Prostate gland (tissue), 2 donors: ENCODE results near the gene SKAP1.
"Not testable (repeated sequence)": the region's sequence is repeated elsewhere in the genome, so short reads cannot be mapped to it uniquely, and the experiment has no call there.

Experiments
- POLR2A ChIP-seq: fragments of 450-650 bp; IDR thresholded peaks from one replicate; pipeline ENCODE4 v1.6.1; 2016; ENCODE audit warnings: antibody characterized with exemption, mild to moderate bottlenecking
- POLR2AphosphoS5 ChIP-seq: sonication (generic); formaldehyde crosslinking; IDR thresholded peaks from one replicate; pipeline ENCODE4 v1.6.1; 2017; ENCODE audit warnings: antibody characterized with exemption
- TF ChIP-seq, protein P1 (sequence below), 4 experiments: fragments of 200-600 bp in 2 of 4; fragments of 450-650 bp in 2 of 4; sonication (generic) in 2 of 4; IDR thresholded peaks; 1 replicate in 3 of 4; 2 replicates in 1 of 4; pipeline ENCODE4 v1.5.1; 2016 to 2019; ENCODE audit warnings: antibody characterized with exemption in 4 of 4, mild to moderate bottlenecking in 2 of 4, moderate library complexity in 2 of 4

DNA sequence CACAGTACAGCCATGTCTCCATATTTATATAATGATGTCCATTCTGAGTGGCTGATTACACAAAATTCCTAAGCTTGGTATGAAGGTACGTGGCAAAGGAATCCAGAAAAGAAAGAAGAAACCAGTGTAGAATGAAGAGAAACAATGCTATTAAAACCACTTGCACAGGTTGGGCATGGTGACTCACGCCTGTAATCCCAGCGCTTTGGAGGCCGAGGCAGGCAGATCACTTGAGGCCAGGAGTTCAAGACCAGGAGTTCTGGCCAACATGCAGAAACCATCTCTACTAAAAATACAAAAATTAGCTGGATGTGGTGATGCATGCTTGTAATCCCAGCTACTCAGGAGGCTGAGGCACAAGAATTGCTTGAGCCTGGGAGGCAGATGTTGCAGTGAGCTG is 223.0 kb downstream of the SKAP1 start:
- TF ChIP-seq, protein P1, sequence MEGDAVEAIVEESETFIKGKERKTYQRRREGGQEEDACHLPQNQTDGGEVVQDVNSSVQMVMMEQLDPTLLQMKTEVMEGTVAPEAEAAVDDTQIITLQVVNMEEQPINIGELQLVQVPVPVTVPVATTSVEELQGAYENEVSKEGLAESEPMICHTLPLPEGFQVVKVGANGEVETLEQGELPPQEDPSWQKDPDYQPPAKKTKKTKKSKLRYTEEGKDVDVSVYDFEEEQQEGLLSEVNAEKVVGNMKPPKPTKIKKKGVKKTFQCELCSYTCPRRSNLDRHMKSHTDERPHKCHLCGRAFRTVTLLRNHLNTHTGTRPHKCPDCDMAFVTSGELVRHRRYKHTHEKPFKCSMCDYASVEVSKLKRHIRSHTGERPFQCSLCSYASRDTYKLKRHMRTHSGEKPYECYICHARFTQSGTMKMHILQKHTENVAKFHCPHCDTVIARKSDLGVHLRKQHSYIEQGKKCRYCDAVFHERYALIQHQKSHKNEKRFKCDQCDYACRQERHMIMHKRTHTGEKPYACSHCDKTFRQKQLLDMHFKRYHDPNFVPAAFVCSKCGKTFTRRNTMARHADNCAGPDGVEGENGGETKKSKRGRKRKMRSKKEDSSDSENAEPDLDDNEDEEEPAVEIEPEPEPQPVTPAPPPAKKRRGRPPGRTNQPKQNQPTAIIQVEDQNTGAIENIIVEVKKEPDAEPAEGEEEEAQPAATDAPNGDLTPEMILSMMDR (IDR thresholded peaks at IDR 0.05), result not testable (repeated sequence)
- TF ChIP-seq POLR2A, POLR2AphosphoS5: not testable (repeated sequence)
